ENCODE measurements around the gene FOXE1. TPM values are rescaled to one million over a fixed set of nuclear protein-coding genes. Genes with fewer than 3 reads are reported as not detected.

The FOXE1 gene
- total RNA-seq, 1 donor from 2014 or later: not detected

GRCh38 chr9:97859346-97859745, 6.3 kb downstream of the FOXE1 start:
- DNase-seq (no peak), ATAC-seq (ENCODE audit: poor library complexity) (no peak)
- intact Hi-C loops (cut with DNase I): no loop called here

DNA sequence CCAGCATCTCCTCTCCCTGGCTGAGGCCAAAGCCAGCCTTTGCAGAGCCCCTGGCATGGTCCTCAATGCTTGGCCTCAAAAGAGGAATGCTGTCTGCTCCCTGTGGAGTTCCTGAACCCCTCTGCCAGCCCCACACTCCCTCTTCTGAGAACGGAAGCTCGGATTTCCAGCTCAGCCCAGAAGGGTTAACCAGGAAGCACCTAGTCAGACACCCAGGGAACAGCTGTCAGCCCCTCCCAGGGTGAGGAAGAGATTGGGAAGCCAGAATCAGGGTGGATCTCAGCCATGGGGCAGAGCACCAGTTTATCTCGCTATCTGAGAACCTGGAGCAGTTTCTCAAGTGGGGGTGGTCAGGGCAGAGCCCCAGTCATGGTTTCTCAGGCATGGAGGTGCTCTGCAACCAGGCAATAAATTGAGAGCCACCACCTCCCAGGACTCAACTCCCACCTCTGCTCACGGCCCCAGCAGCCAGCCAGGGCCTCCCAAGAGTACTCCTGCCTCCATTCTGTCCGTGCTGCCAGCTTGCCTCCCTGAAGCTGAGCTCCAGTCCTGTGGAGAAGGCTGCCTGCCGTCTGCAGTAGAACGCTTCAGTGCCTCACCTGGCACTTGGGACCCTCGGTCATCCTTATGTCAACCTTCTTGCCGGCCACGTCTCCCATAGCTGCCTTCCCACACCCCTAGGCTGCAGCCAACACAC, 7.6 kb downstream of the FOXE1 start:
- DNase-seq: no peak
- intact Hi-C loops (cut with DNase I): no loop called here
- no peak for ATAC-seq (ENCODE audit: poor library complexity)

DNA sequence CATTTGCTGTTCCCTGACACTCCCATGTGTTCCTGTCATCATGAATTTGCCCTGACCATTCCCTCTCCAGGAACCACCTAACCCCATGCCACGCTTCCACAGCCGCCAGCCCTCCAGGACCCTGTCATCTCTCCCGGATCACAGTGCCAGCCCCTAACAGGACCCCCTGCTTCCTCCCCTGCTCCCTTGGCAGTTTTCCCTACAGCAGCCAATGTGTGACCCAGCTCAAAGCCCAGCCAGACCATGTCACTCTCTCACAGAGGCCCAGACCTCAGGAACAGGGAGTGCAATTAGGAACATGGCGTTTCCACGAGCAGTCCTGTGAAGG, 8.1 kb downstream of the FOXE1 start:
- ATAC-seq (ENCODE audit: poor library complexity) (no peak), DNase-seq (no peak)
- intact Hi-C loops (cut with DNase I): no loop called here

GRCh38 chr9:97863314-97863713, 10.3 kb downstream of the FOXE1 start:
- DNase-seq (no peak), ATAC-seq (ENCODE audit: poor library complexity) (no peak)
- intact Hi-C loops (cut with DNase I): no loop called here

DNA sequence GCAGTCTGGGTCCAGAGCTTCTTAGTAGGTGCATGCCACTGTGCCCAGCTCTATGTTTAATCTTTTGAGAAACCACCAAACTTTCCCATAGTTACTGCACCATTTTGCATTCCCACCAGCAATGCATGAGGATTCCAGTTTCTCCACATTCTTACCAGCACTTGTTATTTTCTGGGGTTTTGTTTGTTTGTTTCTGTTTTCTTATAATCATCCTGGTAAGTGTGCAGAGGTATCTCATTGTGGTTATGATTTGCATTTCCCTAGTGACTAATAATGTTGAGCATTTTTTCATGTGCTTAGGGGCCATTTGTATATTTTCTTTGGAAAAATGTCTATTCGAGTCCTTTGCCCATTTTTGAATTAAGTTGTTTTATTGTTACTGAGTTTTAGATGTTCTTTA, 11.4 kb downstream of the FOXE1 start:
- DNase-seq (no peak), ATAC-seq (ENCODE audit: poor library complexity) (no peak)
- intact Hi-C loops (cut with DNase I): no loop called here

DNA sequence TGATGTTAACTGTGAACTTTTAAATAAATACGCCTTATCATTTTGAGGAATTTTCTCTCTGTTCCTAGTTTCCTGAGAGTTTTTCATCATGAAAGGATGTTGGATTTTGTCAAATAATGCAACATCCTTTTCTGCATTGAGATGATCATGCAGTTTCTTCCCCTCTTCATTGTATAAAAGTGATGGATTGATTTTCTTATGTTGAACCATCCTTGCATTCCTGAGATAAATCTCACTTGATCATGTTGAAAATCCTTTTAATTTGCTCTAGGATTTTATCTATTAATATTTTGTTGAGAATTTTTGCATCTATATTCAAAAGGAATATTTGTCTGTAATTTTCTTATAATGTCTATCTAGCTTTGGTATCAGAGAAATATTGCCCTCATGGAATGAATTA, 13.3 kb downstream of the FOXE1 start:
- no peak for DNase-seq
- no peak for ATAC-seq (ENCODE audit: poor library complexity)
- intact Hi-C loops (cut with DNase I): no loop called here

DNA sequence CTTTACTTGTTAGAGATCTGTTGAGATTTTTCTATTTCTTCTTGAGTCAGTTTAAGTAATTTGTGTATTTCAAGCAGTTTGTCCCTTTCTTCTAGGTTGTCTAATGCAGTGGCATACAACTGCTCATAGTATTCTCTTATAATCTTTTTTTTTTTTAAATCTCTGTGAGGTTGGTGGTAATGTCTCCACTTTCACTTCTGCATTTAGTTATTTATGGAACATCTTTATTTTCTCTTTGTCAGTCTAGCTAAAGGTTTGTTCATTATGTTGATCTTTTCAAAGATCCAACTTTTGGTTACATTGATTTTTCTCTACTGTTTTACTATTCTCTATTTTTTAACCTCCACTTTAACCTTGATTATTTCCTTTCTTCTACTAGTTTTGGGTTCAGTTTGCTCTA, 13.8 kb downstream of the FOXE1 start:
- intact Hi-C loops (cut with DNase I): no loop called here
- ATAC-seq (ENCODE audit: poor library complexity) (no peak), DNase-seq (no peak)

DNA sequence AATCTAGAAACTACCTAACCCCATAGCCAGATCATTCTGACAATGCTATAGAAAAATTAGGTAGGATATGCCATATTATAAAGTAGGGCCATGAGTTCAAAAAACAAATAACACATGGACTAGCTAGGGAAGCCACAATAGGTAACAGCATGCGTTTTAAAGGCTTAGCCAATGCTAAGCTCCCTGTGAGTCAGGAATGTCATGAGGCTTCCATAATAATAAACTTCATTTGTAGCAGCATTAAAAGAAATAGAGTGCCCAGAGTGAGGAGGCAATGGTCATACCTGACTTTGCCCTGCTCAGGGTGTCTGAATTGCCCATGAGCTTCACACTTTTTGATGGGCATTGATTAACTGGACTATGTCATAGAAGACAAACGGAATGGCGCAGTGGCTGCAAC, 15.8 kb downstream of the FOXE1 start:
- DNase-seq (no peak), ATAC-seq (ENCODE audit: poor library complexity) (no peak)
- intact Hi-C loops (cut with DNase I): no loop called here

GRCh38 chr9:97873425-97873824, 20.4 kb downstream of the FOXE1 start:
- DNase-seq (no peak), ATAC-seq (ENCODE audit: poor library complexity) (no peak)
- intact Hi-C loops (cut with DNase I): no loop called here

DNA sequence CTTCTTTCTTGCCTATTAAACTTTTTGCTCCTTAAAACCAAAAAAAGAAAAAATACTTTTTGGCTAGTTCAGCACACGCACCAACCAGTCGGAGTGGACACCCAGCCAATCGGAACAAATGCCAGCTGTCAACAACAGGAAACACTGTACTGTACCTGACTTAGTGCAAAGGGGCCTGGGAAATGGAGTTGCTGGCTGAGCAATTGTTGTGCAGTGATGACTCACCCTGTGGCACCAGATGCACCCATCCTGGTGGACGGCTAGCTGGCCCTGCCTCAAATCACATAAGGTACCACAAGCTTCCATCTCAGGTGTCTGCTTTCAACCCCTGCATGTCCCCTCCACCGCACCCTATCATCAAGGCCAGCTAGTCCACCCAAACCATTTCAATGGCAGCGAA, 20.9 kb downstream of the FOXE1 start:
- DNase-seq (no peak), ATAC-seq (ENCODE audit: poor library complexity) (no peak)
- intact Hi-C loops (cut with DNase I): no loop called here

- DNase-seq (no peak), ATAC-seq (ENCODE audit: poor library complexity) (no peak)
- intact Hi-C loops (cut with DNase I): no loop called here
Observed at GRCh38 chr9:97874624-97875023, 21.6 kb downstream of the FOXE1 start.

DNA sequence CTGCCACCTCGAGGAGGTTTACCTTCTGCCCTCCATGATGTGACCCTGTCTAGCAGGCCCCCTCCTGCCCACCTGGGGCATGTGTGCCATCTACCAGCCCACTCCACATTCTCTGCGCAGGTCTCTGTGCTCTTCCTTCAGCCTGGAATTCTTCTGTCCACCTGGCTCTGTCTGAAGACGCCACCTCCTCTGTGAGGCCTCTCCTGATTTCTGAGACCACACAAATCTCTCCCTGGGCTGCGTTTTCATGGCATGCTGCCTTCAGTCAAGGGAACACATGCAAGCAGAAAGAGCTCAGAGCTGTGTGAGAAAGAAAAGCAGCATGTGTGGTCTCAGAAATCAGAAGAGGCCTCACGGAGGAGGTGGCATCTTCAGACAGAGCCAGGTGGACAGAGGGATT, 22.1 kb downstream of the FOXE1 start:
- ATAC-seq (ENCODE audit: poor library complexity) (no peak), DNase-seq (no peak)
- intact Hi-C loops (cut with DNase I): no loop called here

- ATAC-seq (ENCODE audit: poor library complexity) (no peak), DNase-seq (no peak)
- intact Hi-C loops (cut with DNase I): no loop called here
Observed at GRCh38 chr9:97876061-97876460, 23.0 kb downstream of the FOXE1 start.

DNA sequence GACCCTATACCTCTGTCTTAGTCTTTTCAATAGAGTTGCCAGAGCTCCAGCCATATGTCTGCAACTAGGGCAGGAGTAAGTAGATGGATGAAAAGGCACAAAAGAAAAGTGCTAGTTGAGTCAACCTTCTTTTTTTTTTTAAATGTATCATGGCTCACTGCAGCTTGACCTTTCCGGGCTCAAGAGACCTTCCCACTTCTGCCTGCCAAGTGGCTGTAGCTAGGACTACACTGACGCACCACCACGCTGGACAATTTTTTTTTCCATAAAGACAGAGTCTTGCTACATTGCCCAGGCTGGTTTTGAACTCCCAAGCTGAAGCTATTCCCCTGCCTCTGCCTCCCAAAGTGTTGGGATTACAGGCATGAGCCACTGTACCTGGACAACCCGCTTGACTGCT, 27.3 kb downstream of the FOXE1 start:
- DNase-seq (no peak), ATAC-seq (ENCODE audit: poor library complexity) (no peak)
- intact Hi-C loops (cut with DNase I): no loop called here

DNA sequence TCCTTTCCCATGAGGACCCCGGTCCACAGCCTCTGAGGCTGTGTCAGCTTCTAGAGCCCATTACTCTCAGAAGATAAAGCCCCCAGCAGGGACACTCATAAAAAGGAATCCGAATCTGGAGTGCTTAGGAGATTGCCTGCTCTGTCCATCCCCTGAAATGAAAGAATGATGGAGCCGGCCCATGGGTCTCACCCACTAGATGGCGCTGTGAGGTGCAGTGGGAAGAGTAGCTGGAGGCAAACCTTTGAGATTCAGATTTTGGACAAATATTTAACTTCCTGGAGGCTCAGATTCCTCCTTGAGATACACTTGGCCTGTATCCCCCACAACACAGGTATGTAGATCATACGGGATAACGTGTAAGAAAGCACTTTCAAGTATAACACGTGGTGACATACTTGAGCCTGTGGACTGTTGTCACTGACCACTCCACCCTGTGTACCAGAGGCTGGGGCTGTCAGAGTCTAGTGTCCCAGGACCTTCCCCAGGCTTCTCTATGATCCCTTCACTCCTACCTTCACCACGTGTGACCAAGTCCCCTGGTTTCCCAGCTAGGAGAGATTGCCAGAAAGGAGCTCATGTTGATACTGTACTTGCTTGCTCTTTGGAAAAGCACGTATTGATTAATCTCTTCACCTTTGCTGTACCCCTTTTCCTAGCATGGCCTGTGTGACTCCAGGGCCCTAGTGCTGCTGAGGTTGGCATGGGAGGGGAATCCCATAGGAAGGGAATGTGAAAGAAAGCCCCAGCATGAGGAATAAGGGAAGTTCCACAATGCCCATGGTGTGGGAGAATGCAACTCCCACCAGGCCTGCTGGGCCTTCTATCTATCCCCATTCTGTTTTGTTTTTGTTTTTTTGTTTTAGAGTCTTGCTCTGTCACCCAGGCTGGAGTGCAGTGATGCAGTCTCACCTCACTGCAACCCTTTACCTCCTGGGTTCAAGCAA, 37.2 kb downstream of the FOXE1 start:
- intact Hi-C loops (cut with DNase I): no loop called here
- DNase-seq (peak; percentile 53), ATAC-seq (ENCODE audit: poor library complexity) (no peak)

GRCh38 chr9:97891736-97892135, 38.7 kb downstream of the FOXE1 start:
- ATAC-seq (ENCODE audit: poor library complexity) (no peak), DNase-seq (no peak)
- intact Hi-C loops (cut with DNase I): no loop called here

DNA sequence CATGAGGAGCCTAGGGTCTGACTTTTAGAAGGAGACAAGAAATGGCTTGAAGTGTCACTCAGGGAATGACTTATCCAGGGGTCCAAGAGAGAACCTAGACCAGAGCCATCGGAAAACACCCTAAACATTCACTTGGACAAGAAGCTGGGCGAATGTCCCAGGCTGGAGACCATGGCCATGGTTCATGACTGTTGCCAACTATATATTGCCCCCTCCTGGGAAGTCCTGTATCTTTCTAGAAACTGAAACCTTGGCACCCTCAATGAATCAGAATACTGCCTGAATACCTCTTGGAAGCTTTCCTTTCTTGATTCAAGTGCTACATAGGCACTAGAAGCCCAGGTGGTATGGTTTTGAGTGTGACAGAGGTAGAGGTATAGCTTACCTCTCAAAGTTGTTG, 39.4 kb downstream of the FOXE1 start:
- DNase-seq (no peak), ATAC-seq (ENCODE audit: poor library complexity) (no peak)
- intact Hi-C loops (cut with DNase I): no loop called here

DNA sequence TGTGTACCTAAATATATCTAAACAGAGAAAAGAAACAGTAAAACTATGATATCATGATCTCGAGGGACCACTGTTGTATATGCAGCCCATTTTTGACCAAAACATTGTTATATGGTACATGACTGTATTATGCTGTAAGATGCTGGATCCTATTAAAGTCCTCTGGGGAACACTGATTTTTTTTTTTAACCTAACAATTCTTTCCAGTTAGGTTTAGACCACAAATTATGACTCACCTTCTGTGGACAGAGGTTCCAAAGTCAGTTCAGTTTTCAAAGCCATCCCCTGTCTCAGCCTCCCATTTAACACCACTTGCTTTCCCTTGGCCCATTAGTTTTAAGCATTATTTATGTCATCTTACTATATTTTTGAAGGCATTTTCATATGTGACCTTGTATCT, 42.2 kb downstream of the FOXE1 start:
- intact Hi-C loops (cut with DNase I): no loop called here
- no peak for ATAC-seq (ENCODE audit: poor library complexity)

GRCh38 chr9:97895695-97896332, 42.8 kb downstream of the FOXE1 start:
- intact Hi-C loops (cut with DNase I): no loop called here
- no peak for ATAC-seq (ENCODE audit: poor library complexity)
- DNase-seq: no peak

More for the DNA sequence above, 42.2 kb downstream of the FOXE1 start:
- DNase-seq: no peak

Data from Right ventricle myocardium superior (tissue), 1 donor.